K562 (cell line): Measurements from ENCODE around the gene CWF19L2. TPM values are rescaled to one million over a fixed set of nuclear protein-coding genes. Genes with fewer than 3 reads are reported as not detected.
"Not testable (repeated sequence)": the region's sequence is repeated elsewhere in the genome, so short reads cannot be mapped to it uniquely, and the experiment has no call there.

ENCODE experiments used
- ATAC-seq: fragments of 200-7000 bp; cut with Tn5 transposase; 3 replicates; pipeline ENCODE4 v1.9.1; 2020; ENCODE audit warnings: moderate library complexity
- BruUV-seq: library from RNA; stranded (reverse); fragments of 400-500 nt; replicated peaks from 2 replicates; lab custom pipeline; 2021; lab: Mats Ljungman, UMichigan
- CTCF ChIA-PET: fragments of 300-600 bp; formaldehyde crosslinking; extraction: SDS; loops from one replicate; lab custom pipeline; 2021; ENCODE audit warnings: low intra/inter-chr PET ratio; lab: Yijun Ruan, JAX
- POLR2A ChIA-PET: fragments of 300-600, 350-650 bp; sonication (Branson Sonifier 250); formaldehyde crosslinking; extraction: SDS; loops from one replicate; lab custom pipeline; 2021; ENCODE audit warnings: antibody characterized with exemption, inconsistent platforms; lab: Yijun Ruan, JAX
- DNase-seq, 4 experiments: peaks; one replicate each; pipeline versions ENCODE4 v3.0.0 to v3.0.0-alpha.2; 2011 to 2018; ENCODE audit warnings: low spot score in 3 of 4, mixed read lengths in 3 of 4; ENCODE audit errors: extremely low read depth in 1 of 4
- FAIRE-seq: peaks from 2 replicates; lab custom pipeline; 2011; peaks lifted over from hg19 to GRCh38; lab: Jason Lieb, UNC
- H2AFZ ChIP-seq: 2 replicates; pipeline ENCODE4 v1.6.0; 2011; ENCODE audit warnings: low read depth, low read length, control low read depth, inconsistent platforms
- H3K27ac ChIP-seq: fragments of 200-600 bp; 3 replicates; pipeline ENCODE4 v1.8.0; 2011; ENCODE audit warnings: low read depth, mild to moderate bottlenecking, control low read depth, inconsistent platforms, low read length, moderate library complexity, mixed read lengths; ENCODE audit errors: extremely low read depth
- H3K27me3 ChIP-seq, 2 experiments: fragments of 300-600 bp in 1 of 2; 2 replicates in 1 of 2; 3 replicates in 1 of 2; pipeline versions ENCODE4 v1.6.0 to v1.8.0; 2011; ENCODE audit warnings: inconsistent platforms in 2 of 2, low read length in 2 of 2, mild to moderate bottlenecking in 1 of 2, mixed read lengths in 1 of 2, moderate library complexity in 1 of 2; ENCODE audit not compliant: control insufficient read depth in 2 of 2, insufficient read depth in 2 of 2
- H3K36me3 ChIP-seq: fragments of 300-600 bp; 3 replicates; pipeline ENCODE4 v1.8.0; 2011; ENCODE audit warnings: mild to moderate bottlenecking, low read length, inconsistent platforms; ENCODE audit not compliant: control insufficient read depth, insufficient read depth
- H3K4me1 ChIP-seq, 2 experiments: fragments of 200-600 bp in 1 of 2; replicated peaks in 1 of 2; 2 replicates in 1 of 2; 3 replicates in 1 of 2; pipeline versions ENCODE4 v1.5.1 to v1.8.0; 2011; ENCODE audit warnings: inconsistent platforms in 2 of 2, low read length in 2 of 2, mild to moderate bottlenecking in 1 of 2, mixed read lengths in 1 of 2, moderate library complexity in 1 of 2; ENCODE audit not compliant: control insufficient read depth in 2 of 2, insufficient read depth in 2 of 2
- H3K4me2 ChIP-seq: 2 replicates; pipeline ENCODE4 v1.6.1; 2011; ENCODE audit warnings: low read length, control low read depth, inconsistent platforms, mixed read lengths; ENCODE audit not compliant: insufficient read depth
- H3K4me3 ChIP-seq: fragments of 200-600 bp; sonication (generic), shearing (Covaris generic); 2 replicates; pipeline ENCODE4 v1.5.1; 2016; ENCODE audit warnings: control low read depth, inconsistent platforms
- H3K79me2 ChIP-seq: fragments of 200-600 bp; 3 replicates; pipeline ENCODE4 v1.8.0; 2011; ENCODE audit warnings: low read length, inconsistent platforms; ENCODE audit not compliant: control insufficient read depth, insufficient read depth
- H3K9ac ChIP-seq, 2 experiments: 2 replicates each; pipeline versions ENCODE4 v1.6.0 to v1.6.1; 2011; ENCODE audit warnings: low read depth in 2 of 2, low read length in 2 of 2, control low read depth in 1 of 2, inconsistent platforms in 1 of 2, mild to moderate bottlenecking in 1 of 2, mixed read lengths in 1 of 2; ENCODE audit not compliant: insufficient read depth in 1 of 2
- H3K9me1 ChIP-seq: one replicate; pipeline ENCODE4 v1.6.0; 2011; ENCODE audit warnings: inconsistent platforms, mild to moderate bottlenecking, low read length, moderate library complexity; ENCODE audit not compliant: control insufficient read depth, insufficient read depth
- H3K9me3 ChIP-seq: replicated peaks from 2 replicates; pipeline ENCODE4 v1.5.1; 2011; ENCODE audit warnings: low read depth, low read length, inconsistent platforms; ENCODE audit not compliant: control insufficient read depth, insufficient read depth
- H4K20me1 ChIP-seq: replicated peaks from 2 replicates; pipeline ENCODE4 v1.6.1; 2011; ENCODE audit warnings: low read length, inconsistent platforms, mixed read lengths; ENCODE audit not compliant: control insufficient read depth, insufficient read depth
- ADNP ChIP-seq: fragments of 200-800 bp; sonication (Bioruptor generic); IDR thresholded peaks from 2 replicates; pipeline ENCODE4 v1.6.1; 2016; ENCODE audit warnings: missing genetic modification characterization, missing compliant biosample characterization
- LARP7 ChIP-seq: fragments of 450-650 bp; IDR thresholded peaks from 2 replicates; pipeline ENCODE4 v1.6.1; 2016
- NEUROD1 ChIP-seq: fragments of 150-350 bp; IDR thresholded peaks from 2 replicates; pipeline ENCODE4 v1.6.1; 2014; ENCODE audit warnings: borderline replicate concordance, low read length, low read depth; ENCODE audit not compliant: partially characterized antibody
- POLR2AphosphoS2 ChIP-seq: IDR thresholded peaks from 2 replicates; pipeline ENCODE4 v1.6.1; 2012; ENCODE audit warnings: low read length, improper control_type of control experiment
- TEAD1 ChIP-seq, 2 experiments: fragments of 450-650 bp in 1 of 2; sonication (generic) in 1 of 2; formaldehyde crosslinking; IDR thresholded peaks; 2 replicates each; pipeline versions ENCODE4 v1.4.0 to v1.8.0; 2020 to 2022; ENCODE audit warnings: mild to moderate bottlenecking in 2 of 2, missing genetic modification reagents in 1 of 2
- ZNF57 ChIP-seq: fragments of 450-650 bp; formaldehyde crosslinking; IDR thresholded peaks from 2 replicates; pipeline ENCODE4 v1.4.0; 2020; ENCODE audit warnings: mild to moderate bottlenecking, moderate library complexity
- ZNF668 ChIP-seq: fragments of 250-450 bp; sonication (Bioruptor Pico); IDR thresholded peaks from 2 replicates; pipeline ENCODE4 v1.8.0; 2022; ENCODE audit warnings: mild to moderate bottlenecking, inconsistent platforms
- ZNF830 ChIP-seq: fragments of 250-450 bp; sonication (Bioruptor Pico); IDR thresholded peaks from 2 replicates; pipeline ENCODE4 v1.5.0; 2021; ENCODE audit warnings: mild to moderate bottlenecking
- WGBS: fragments of 100-300 bp; shearing (Covaris generic); methylation state at CpG from one replicate; pipeline ENCODE4 v1.1.6; 2016; ENCODE audit warnings: low coverage, mixed read lengths; ENCODE audit not compliant: insufficient coverage; ENCODE audit errors: missing lambda C conversion rate; 5-methylcytosine and 5-hydroxymethylcytosine counted together
- in situ Hi-C: fragments of 300-500 bp; cut with MboI; formaldehyde crosslinking; loops from 4 replicates; pipeline ENCODE4 v1.15.0; 2018; ENCODE audit warnings: inconsistent platforms, mixed read lengths
- intact Hi-C: fragments of 100-400 bp; cut with micrococcal nuclease; formaldehyde crosslinking; loops from 2 replicates; pipeline ENCODE4 v1.14.2; 2022
- polyA plus RNA-seq, 8 experiments: library from polyadenylated mRNA; depleted of rRNA in 4 of 8; stranded (reverse) in 5 of 8; unstranded in 3 of 8; fragments of >200 nt; fragmentation: Nextera tagmentation in 2 of 8; fragmentation: Illumina TruSeq in 1 of 8; extraction: Ambion mirVana in 2 of 8; extraction: Trizol in 1 of 8; gene quantifications; 2 replicates each; pipeline versions ENCODE4 v1.2.1 to v1.2.3, GENCODE V29; 2011 to 2014; ENCODE audit warnings: inconsistent platforms in 1 of 8, missing spikeins in 1 of 8
- total RNA-seq, 7 experiments: library from RNA; depleted of rRNA in 6 of 7; stranded (reverse); fragments of >200 nt in 6 of 7; fragmentation: Illumina TruSeq in 2 of 7; extraction: Trizol in 2 of 7; gene quantifications; 2 replicates each; pipeline versions ENCODE4 v1.2.1 to v1.2.3, GENCODE V29; 2011 to 2021; ENCODE audit warnings: low replicate concordance in 1 of 7
- TF ChIP-seq, protein P1 (sequence below): fragments of 450-650 bp; formaldehyde crosslinking; IDR thresholded peaks from 2 replicates; pipeline ENCODE4 v1.4.0; 2022; ENCODE audit warnings: mild to moderate bottlenecking, moderate library complexity

The CWF19L2 gene
- total and polyA plus RNA-seq, 9 of the 15 experiments (the other 6 are each of a cell fraction or from before 2014, with no cell fraction given) = 4.7 to 23.3 (median 10.2) TPM

DNA sequence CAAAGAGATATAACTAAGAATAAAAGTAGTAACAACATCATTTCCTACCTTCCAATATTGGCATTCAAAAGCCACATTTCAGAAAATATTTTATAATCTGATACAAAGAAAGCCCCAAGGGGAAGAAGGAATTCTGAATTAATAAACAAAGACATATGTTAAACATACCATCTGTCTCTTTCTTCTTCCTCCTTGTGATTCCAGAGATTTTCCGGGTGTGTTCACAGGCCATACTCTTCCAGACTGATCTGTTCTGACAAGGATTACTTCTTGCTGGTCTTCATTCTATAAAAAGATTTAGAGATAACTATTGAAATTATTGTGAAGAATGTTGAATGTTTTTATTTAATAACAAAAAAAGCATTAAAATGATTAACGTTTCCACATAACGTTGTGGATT, 65.0 kb downstream of the CWF19L2 start (continued):
- TF ChIP-seq ADNP (no peak), NEUROD1 (no peak), ZNF830 (CRISPR knock-in tag) (no peak)

DNA sequence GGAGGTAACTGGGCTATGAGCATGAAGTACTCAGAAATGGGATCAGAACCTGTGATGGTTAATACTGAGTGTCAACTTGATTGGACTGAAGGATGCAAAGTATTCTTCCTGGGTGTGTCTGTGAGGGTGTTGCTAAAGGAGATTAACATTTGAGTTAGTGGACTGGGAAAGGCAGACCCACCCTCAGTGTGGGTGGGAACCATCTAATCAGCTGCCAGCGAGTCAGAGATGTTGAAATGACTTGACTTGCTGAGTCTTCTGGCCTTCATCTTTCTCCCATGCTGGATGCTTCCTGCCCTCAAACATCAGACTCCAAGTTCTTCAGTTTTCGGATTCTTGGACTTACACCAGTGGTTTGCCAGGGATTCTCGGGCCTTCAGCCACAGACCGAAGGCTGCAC, 66.9 kb downstream of the CWF19L2 start:
- WGBS = 82% methylated on average over 4 of the region's 4 CpGs
- DNase-seq, H3K9ac ChIP-seq, H3K27me3 ChIP-seq, CTCF ChIA-PET, ATAC-seq, H3K79me2 ChIP-seq, H3K4me1 ChIP-seq, intact Hi-C loops, H2AFZ ChIP-seq, H3K9me1 ChIP-seq, H3K4me3 ChIP-seq, in situ Hi-C loops, H3K27ac ChIP-seq, H4K20me1 ChIP-seq, BruUV-seq, H3K4me2 ChIP-seq, H3K9me3 ChIP-seq, FAIRE-seq: not testable (repeated sequence)
- POLR2A ChIA-PET = interaction anchor here (0.7 to 1.1 kb wide), 2 partner anchors 14 to 1395 kb away, joined by 3 read pairs; no protein-coding TSS in a partner anchor
- H3K36me3 ChIP-seq = peaks cover 28% of the 10 kb centered on the region; the same call in 1 of the 3 replicates

DNA sequence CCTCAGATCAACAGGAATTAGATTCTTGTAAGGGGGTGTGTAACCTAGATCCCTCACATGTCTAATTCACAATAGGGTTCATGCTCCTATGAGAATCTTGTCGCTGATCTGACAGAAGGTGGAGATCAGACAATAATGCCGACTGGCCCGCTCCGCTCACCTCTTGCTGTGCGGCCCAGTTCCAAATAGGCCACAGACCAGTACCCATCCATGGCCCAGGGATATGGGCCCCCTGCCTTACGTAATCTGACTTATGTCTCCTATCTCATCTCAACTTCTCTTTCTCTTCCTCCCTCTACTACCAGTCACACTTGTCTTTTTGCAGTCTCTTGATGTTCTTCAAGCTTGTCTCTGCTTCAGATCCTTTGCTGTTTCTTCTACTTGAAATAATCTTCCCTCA, 70.0 kb downstream of the CWF19L2 start:
- Histone ChIP-seq H2AFZ (no peak overlapping the region), H3K4me3 (no peak overlapping the region), H3K4me1 (no peaks in the 10 kb centered on the region), H3K9me1 (no peaks in the 10 kb centered on the region), H3K9ac (no peak overlapping the region), H3K4me2 (no peak overlapping the region), H4K20me1 (no peaks in the 10 kb centered on the region)
- no peak for ATAC-seq
- intact Hi-C loops = no loop called here
- TF ChIP-seq, protein P1, sequence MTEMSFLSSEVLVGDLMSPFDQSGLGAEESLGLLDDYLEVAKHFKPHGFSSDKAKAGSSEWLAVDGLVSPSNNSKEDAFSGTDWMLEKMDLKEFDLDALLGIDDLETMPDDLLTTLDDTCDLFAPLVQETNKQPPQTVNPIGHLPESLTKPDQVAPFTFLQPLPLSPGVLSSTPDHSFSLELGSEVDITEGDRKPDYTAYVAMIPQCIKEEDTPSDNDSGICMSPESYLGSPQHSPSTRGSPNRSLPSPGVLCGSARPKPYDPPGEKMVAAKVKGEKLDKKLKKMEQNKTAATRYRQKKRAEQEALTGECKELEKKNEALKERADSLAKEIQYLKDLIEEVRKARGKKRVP (CRISPR knock-in tag) = no peak
- TF ChIP-seq ZNF668 (CRISPR knock-in tag) (no peak), ZNF57 (CRISPR knock-in tag) (no peak), LARP7 (no peak), TEAD1 (CRISPR knock-in tag; IDR thresholded peaks at IDR 0.05) (no peak), POLR2AphosphoS2 (no peak)
- TF ChIP-seq, all 486 proteins: peak for 0
- Histone ChIP-seq H3K27me3 (no peaks in the 10 kb centered on the region), H3K36me3 (peaks cover 28% of the 10 kb centered on the region; the same call in 1 of the 3 replicates), H3K9me3 (no peaks in the 10 kb centered on the region), H3K79me2 (no peaks in the 10 kb centered on the region), H3K27ac (no peak overlapping the region)
- FAIRE-seq (no peak), DNase-seq (no peak)
- WGBS = 100% methylated on average over 6 of the region's 6 CpGs
- ChIA-PET POLR2A (no interaction called here), CTCF (no interaction called here)
- in situ Hi-C loops = no loop called here
- no TSS peak for BruUV-seq
